UCSD-AML1 (cell line): ENCODE measurements around the gene LSM14A.
"Not testable (repeated sequence)": the region's sequence is repeated elsewhere in the genome, so short reads cannot be mapped to it uniquely, and the experiment has no call there.

Experiments
- DNase-seq: peaks from one replicate; lab custom pipeline; 2025; ENCODE audit not compliant: unreplicated experiment; lab: John Stamatoyannopoulos, UW

The LSM14A gene

DNA sequence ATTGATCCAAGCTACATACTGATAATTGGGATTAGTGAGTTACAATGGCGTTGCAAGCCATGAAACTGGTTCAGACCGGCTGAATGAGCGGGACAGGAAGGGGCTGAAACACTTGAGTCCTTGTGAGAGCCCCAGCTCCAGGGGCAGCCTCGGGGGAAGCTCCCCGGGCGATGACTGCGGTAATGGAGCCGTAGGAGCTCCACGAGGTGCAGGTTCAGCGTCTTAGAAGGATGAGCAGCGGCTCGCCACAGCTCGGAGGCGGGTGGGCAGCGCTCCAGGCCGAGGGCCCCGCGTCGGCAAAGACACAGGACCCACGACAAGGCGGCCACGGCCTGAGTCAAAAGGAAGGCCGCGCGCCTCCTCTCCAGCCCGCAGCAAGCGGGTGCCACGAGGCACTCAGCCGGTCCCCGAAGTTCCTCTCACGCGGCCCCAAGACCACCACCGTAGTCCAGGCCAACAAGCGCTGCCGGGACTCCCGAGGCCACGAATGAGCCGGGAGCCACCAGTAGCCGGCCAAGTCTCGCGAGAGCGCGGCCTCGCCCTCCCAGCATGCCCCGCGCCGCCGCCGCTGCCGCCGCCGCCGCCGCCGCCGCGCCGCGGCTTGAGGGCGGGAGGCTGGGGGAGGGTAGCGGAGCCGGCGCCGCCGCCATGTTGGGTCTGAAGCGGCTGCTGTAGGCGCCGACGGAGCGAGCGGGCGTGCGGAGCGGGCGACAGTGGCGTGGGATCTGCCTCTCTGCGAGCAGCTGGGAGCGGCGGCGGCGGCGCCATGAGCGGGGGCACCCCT lies at the start of gene LSM14A:
Gene LSM14A, plus strand, starts transcription at position 628 of the 784 bp plus-strand sequence. Its CDS starts 139 bp downstream, at position 767.
- peak; percentile 89 for DNase-seq

DNA sequence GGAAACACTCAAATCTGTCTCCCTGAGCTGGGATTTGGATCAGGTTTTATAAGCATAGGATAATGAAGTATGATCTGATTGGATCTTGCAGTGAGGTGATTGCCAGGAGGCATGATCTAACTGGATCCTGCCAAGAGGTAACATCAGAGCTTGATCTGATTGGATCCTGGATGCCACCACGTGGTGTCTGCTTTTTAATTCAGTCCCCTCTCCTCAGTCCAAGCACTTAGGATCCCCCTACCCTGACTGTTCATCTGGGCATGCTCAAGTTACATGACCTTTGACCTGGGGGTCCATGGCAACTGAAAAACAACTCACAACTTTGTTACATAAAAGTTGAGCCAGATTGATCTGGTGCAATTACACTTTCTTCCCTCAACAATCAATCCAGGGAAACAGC lies 47.5 kb upstream of the LSM14A start:
- DNase-seq, result no peak

DNA sequence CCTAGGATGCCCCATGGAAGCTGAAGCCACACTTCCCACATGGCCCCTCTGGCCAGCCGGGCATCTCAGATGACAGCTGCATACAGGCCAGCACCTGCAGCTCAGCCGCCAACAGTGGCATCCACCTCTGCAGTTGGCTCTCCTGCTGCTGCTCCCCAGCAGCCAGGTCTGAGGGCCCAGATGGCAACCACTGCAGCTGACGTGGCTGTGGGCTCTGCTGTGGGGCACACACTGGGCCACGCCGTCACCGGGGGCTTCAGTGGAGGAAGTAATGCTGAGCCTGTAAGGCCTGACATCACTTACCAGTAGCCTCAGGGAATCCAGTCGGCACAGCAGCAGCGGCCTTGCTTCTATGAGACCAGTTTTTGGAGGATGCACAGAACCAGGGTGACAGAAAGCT lies 45.3 kb upstream of the LSM14A start:
- no peak for DNase-seq

DNA sequence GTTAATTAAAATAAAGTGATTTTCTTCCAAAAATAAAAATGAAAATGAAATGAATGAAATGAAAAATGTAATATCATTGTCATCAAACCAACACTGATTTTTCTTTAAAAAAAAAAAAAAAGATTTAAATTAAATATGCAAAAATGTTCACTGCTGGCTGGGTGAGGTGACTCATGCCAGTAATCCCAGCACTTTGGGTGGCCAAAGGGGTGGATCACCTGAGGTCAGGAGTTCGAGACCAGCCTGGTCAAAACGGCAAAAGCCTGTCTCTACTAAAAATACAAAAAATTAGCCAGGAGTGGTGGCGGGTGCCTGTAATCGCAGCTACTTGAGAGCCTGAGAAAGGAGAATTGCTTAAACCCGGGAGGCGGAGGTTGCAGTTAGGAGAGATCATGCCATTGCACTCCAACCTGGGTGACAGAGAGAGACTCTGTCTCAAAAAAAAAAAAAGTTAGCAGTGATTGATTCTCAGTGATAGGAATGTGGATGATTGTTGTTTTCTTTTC lies 44.6 kb upstream of the LSM14A start:
- no peak for DNase-seq

DNA sequence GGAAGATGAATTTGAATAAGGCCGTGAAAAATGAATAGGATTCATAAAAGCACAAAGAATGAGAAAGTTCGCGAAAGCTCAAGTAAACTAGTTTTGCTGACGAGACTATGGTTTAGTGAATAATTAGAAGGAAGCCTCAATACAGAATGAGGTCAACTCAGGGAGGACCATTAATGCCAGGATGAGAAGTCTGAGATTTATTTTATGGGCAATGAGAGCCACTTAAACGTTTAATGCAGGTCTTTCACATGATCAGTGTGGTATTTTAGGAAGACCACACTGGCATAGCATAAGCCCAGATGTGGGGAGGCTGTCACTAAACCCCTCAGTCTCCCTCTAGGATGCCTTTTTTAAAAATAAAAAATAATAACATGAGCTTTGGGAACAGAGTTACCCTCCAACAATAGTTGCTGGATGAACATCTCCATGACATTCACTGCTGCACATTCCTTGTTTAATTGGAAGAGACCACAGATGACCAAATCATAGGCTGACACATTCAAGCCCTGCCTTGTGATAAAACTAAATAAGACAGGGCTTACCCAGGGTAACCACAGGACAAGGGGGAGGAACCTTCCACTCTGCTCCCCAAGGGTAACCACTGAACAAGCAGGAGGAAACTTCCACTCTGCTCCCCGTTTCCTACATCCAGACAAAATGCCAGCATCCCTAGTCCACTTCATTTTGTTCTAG lies 43.6 kb upstream of the LSM14A start:
- DNase-seq, result no peak

DNA sequence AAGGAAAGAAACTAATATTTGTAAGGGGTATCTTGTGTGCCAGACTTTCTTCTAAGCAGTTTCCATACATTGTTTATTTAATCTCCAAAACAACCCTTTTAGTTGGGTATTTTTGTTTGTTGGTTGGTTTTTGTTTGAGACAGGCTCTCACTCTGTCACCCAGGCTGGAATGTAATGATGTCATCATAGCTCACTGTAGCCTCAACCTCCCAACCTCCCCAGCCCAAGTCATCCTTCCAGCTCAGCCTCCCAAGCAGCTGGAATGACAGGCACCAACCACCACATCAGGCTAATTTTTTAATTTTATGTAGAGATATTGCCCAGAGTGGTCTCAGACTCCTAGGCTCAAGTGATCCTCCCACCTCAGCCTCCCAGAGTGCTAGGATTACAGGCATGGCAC lies 41.2 kb upstream of the LSM14A start:
- DNase-seq, result no peak

DNA sequence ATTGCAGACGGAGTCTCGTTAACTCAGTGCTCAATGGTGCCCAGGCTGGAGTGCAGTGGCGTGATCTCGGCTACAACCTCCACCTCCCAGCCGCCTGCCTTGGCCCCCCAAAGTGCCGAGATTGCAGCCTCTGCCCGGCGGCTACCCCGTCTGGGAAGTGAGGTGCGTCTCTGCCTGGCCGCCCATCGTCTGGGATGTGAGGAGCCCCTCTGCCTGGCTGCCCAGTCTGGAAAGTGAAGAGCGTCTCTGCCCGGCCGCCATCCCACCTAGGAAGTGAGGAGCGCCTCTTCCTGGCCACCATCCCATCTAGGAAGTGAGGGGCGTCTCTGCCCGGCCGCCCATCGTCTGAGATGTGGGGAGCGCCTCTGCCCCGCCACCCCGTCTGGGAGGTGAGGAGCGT lies 40.2 kb upstream of the LSM14A start:
- not testable (repeated sequence) for DNase-seq

DNA sequence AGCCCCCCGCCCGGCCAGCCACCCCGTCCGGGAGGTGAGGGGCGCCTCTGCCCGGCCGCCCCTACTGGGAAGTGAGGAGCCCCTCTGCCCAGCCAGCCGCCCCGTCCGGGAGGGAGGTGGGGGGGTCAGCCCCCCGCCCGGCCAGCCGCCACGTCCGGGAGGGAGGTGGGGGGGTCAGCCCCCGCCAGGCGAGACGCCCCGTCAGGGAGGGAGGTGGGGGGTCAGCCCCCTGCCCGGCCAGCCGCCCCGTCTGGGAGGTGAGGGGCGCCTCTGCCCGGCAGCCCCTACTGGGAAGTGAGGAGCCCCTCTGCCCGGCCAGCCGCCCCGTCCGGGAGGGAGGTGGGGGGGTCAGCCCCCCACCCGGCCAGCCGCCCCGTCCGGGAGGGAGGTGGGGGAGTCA lies 39.6 kb upstream of the LSM14A start:
- DNase-seq, result not testable (repeated sequence)

DNA sequence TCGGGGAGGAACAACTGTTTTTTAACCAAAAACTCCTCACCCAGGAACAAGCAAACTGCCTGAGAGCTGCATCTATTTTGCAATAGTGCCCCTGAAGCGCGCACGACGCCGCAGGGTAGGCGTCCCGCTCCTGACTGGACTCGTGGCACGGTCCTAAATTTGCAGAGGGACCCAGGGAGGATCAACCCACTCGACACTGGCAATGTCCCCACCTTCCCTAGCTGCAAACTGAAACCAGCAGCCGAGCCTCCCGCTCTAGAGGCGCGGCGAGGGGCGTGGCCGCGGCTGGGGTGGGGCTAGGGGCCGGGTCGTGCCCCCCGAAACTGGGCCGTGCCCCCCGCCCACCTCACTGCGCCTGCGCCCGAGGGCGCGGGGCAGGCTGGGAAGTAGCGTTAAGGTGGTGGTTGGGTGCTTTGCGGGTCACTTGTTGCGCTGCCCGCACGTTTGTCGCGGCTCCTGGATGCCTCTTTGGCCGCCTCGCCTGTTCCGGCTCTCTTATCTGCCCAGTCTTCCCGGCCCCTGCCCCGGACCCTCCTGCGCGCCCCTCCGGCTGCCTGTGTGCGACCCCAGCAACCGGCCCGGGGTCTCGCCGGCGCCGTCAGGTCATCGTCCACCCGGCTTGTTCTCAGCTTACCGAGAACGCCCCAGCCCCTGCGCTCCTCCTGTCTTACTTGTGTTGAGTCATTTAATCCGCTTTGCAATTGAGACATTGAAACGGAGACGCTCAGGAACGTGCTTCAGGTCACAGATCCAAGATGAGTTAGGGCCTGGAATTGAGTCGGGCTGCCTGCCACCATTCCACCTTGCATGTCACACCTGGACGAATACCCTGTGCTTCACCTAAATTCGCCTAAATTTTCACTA lies 37.9 kb upstream of the LSM14A start:
- peak; percentile 94 for DNase-seq

DNA sequence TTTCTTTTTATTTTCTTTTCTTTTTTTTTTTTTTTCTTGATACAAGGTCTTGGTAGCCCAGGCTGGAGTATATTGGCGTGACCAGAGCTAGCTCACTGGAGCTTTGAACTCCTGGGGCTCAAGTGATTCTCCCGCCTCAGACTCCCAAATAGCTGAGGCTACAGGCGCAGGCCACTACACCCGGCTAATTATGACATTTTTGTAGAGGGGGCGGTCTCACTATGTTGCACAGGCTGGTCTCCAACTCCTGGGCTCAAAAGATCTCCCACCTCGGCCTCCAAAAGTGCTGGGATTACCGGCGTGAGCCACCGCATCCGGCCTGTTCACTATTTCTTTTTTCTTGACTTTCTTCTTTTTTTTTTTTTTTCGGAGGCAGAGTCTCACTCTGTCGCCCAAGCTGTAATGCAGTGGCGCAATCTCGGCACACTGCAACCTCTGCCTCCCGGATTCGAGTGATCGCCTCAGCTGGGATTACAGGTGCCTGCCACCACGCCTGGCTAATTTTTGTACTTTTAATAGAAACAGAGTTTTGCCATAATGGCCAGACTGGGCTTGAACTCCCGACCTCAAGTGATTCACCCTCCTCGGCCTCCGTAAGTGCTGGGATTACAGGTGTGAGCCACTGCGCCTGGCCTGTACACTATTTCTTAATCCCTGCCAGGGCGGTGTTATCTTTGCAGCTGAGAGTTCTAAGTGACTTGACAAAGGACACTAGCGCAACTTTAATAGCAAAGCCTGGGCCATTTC lies 37.1 kb upstream of the LSM14A start:
- no peak for DNase-seq

DNA sequence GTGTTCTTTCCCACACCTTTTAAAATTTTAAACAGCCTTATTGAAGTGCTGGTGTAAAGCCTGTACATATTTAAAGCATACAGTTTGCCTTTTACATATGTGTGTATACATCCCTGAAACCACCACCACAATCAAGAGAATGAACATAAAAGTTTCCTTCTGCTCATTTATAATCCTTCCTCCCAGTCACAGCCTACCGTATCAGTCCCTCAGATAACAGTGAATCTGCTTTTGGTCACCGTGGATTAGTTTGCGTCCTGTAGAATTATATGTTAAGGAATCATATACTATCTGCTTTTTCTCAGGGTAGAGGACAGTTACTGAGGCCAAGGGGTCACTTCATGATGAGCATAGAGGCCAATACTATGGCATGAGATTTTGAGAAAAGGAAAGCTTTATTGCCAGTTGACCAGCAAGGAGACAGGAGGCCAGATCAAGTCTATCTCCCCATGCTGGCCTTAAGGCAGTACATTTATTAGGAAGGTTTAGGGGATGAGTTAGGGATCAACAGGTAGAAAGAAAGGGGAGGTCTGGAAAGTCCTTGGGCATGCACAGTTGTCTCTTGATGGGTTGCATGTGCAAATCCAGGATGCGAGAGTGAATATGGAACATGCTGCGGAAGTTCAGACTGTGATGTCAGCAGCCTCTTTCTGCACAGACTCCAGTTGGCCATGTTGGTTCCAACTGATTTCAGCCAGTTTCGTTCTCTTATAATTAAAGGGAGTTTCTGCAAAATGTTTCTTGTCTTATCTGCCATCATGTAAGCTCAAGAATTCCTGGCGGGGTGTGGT lies 36.3 kb upstream of the LSM14A start:
- DNase-seq, result no peak

DNA sequence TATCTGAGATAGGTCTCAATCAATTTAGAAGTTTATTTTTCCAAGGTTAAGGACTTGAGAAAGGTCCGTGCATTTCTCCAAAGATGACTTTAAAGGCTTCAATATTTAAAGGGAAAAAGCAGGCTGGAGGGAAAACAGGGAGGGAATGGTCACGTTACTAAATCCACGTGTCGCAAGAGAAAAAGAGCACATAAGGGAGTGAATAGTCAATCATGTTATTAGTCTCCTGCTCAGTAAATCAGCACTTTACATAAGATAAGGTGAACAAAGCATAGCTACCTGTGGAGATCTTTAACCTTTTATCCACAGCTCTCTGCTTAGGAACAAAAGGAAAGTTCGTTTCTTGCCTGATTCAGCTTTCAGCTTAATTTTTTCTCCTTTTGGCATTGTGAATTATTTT lies 31.3 kb upstream of the LSM14A start:
- DNase-seq, result no peak

DNA sequence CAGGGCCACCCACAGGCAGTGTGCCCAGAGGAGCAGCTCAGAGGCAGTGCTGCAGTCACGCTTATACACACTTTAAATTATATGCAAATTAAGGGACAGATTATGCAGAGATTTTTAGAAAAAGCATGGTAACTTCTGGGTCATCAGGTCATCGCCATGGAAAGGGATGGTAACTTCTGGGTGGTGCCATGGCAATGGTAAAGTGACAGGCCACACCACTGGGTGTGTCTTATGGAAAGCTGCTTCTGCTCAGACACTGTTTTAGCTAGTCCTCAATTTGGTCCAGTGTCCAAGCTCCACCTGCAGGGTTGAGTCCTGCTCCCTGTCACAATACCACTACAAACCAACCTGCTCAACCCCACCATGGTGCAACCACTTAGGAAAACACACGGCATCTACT lies 29.9 kb upstream of the LSM14A start:
- DNase-seq, result no peak

DNA sequence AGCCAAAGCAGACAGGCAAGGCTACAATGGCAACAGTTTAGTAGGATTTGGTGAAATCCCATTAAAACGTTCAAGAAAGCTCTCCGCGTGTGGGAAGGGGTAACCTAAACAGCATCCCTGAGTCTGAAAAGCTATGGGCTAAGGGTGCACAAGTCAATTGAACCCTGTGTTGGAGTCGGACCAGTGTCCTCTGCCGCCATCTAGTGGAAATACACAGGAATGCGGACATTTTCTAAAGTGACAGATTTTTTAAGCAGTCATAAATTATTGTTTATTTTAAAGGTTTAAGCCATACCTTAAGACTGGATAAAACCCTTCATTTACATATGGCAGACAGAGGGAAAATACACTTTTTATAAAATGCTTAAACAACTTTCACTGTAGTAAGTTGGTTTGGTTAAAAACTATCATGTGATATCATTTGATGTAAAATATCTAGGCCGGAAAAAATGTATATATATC lies 26.5 kb upstream of the LSM14A start:
- peak; percentile 19 for DNase-seq

DNA sequence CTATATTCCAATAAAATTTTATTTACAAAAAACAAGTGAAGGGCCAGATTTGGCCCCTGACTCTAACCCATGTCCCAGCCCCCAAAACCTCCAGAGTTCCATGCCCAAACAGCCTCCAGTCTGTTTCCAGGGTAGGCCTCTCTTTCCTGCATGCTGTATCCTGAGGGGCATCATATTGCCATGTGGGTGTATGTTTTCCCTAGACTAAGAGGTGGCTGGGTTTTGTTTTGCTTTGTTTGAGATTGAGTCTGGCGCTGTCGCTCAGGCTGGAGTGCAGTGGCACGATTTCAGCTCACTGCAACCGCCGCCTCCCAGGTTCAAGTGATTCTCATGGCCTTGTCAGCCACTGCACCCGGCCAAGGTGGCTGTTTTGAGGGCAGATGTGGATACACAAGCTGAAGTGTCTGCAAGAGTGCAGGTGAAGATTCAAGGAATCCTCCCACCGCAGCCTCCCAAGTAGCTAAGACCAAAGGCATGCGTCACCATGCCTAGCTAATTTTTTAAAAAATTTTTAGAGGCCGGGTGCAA lies 23.6 kb upstream of the LSM14A start:
- no peak for DNase-seq

DNA sequence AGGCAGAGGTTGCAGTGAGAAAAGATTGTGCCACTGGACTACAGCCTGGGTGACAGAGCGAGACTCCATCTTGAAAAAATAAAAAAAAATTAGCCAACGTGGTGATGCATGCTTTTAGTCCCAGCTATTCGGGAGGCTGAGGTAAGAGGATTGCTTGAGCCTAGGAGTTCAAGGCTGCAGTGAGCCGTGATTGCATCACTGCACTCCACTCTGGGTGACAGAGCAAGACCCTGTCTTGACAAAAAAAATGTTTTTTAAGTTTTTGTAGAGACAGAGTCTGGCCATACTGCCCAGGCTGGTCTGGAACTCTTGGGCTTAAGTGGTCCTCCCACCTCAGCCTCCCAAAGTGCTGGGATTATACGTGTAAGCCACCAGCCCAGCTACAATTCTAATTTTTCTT lies 22.4 kb upstream of the LSM14A start:
- DNase-seq, result no peak

DNA sequence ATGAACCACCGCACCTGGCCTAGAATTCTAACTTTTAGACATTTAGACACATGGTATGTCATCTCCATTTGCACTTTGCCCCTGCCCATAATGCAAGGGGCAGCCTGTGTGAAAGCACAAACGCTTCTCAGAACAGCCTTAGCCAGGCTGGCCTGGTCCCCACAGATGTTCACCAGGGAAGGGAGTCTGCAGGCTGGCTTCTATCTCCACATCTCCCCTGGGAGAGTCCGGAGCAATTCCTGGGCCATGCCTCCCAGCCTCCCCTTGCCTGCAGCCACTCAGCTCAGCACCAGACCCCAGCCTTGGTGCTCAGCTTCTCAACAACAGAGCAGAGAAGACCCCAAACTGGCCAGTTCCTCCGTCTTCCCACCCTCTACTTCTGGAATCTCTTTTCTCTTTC lies 21.7 kb upstream of the LSM14A start:
- no peak for DNase-seq

DNA sequence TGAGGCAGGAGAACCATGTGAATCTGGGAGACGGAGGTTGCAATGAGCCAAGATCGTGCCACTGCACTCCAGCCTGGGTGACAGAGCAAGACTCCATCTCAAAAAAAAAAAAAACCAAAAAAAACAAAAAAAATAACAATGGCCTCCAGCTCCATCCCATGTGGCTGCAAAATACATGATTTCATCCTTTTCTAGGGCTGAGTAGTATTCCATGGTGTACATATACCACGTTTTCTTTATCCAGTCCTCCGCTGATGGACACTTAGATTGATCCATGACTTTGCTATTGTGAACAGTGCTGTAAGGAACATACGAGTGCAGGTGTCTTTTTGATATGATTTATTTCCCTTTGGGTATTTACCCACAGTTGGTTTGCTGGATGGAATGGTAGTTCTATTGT lies 20.9 kb upstream of the LSM14A start:
- DNase-seq, result no peak

DNA sequence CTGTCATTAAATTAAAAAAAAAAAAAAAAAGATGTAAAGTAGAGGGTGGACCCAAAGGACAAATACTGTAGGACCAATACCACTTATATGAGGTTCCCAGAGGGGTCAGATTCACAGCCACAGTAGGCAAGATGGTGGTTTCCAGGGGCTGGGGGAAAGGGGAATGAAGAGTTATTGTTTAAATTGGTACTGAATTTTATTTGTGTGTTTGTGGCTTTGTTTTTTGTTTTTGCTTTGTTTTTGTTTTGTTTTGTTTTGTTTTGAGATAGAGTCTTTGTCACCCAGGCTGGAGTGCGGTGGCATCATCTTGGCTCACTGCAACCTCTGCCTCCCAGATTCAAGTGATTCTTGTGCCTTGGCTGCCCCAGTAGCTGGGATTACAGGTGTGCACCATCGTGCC lies 17.9 kb upstream of the LSM14A start:
- DNase-seq, result no peak

DNA sequence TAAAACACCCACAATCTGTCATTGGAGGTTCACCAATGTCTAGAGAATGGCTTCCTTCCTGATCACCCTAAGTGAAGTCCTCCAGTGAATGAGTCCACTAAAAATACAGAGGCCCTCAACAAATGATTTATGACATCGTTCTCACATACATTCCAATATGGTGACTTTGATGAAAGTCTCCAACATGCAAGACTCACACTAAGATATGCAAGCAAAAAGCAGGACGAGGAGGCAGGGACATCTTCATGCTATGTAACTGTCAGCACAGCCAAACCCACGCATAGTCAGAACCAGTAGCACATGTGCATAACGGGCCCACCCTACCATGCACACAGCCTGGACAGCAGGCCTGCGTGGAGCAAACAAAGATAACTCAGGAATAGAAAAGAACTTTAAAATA lies 16.6 kb upstream of the LSM14A start:
- no peak for DNase-seq
